Right hindlimb (tissue), 1 donor: Measurements from ENCODE around the gene MAP3K13.
A peak's percentile ranks its signal among the peaks of the same experiment; 100 is the strongest.

ENCODE experiments used
- DNase-seq: peaks from one replicate; pipeline ENCODE4 v3.0.0-alpha.2; 2018

MAP3K13 gene, protein sequence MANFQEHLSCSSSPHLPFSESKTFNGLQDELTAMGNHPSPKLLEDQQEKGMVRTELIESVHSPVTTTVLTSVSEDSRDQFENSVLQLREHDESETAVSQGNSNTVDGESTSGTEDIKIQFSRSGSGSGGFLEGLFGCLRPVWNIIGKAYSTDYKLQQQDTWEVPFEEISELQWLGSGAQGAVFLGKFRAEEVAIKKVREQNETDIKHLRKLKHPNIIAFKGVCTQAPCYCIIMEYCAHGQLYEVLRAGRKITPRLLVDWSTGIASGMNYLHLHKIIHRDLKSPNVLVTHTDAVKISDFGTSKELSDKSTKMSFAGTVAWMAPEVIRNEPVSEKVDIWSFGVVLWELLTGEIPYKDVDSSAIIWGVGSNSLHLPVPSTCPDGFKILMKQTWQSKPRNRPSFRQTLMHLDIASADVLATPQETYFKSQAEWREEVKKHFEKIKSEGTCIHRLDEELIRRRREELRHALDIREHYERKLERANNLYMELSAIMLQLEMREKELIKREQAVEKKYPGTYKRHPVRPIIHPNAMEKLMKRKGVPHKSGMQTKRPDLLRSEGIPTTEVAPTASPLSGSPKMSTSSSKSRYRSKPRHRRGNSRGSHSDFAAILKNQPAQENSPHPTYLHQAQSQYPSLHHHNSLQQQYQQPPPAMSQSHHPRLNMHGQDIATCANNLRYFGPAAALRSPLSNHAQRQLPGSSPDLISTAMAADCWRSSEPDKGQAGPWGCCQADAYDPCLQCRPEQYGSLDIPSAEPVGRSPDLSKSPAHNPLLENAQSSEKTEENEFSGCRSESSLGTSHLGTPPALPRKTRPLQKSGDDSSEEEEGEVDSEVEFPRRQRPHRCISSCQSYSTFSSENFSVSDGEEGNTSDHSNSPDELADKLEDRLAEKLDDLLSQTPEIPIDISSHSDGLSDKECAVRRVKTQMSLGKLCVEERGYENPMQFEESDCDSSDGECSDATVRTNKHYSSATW

GRCh38 chr3:185362850-185363661, at the start of gene MAP3K13:
Gene MAP3K13 (plus strand): TSS chr3:185363136. CDS start chr3:185428582, 65,446 bp downstream.
- peak; percentile 92 for DNase-seq

DNA sequence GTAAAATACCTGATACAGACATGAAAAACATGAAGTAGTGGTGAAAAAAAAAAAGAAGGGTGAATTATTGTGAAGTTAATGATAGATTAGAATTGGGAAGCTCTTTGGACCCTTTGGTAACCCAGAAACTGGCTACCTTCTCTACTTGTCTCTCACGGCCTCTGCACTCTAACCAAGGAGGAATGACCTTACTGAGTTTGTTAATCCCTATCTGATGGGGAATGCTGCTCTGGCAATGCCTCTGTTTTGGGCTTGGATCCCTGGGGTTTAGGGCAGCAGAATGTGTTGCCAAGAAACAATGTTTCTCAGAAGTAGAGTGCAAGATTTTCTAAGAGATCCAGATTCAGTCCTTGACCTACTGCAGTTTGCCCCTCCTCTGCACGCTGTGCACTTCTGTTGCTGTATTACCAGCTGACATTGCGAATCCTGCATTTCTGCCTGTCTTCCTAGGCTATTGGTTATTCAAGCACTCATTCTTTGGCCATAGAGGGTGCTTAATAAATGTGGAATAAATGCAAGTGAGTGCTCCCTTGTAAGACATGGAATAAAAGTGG, 49.2 kb upstream of the MAP3K13 start:
- no peak for DNase-seq

- no peak for DNase-seq
These were observed 46.1 kb upstream of the MAP3K13 start for GRCh38 chr3:185316740-185317412.

DNA sequence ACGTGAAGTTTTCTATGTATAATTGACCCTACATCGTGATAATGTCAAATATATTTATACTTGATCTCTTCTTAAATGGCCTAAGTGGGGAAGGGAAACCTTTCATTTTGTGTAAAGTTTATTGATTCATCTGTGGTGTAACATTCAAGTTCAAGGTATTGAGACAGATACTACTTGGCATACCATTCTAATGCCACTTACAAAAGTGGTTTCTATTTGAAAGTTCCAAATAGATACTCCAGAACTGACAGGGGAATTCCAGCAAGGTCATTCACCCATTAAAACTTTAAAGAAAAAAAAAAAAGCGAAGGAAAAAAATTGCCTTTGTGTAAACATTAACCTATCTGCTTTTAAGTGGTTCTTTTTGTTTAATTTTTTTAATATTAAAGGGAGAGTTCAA, 45.3 kb upstream of the MAP3K13 start:
- DNase-seq: no peak

DNA sequence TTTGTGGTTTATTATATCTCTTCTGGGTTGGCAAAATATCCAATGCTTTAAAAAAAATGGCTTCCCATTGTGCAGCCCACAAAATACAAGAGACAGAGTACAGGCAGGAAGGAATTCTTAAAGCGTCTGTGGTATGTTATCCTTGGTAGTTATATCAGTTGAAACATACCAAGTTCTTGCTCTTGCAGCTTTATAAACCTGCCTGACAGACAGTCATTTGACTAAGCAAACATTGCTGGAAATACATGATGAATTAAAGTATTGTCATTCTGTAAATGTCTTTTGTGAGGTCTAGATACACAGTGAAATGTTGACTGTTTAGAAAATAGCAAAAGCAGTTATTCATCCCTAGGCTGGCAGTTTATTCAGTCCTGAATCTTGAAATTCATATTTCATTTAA, 44.8 kb upstream of the MAP3K13 start:
- DNase-seq: no peak

DNA sequence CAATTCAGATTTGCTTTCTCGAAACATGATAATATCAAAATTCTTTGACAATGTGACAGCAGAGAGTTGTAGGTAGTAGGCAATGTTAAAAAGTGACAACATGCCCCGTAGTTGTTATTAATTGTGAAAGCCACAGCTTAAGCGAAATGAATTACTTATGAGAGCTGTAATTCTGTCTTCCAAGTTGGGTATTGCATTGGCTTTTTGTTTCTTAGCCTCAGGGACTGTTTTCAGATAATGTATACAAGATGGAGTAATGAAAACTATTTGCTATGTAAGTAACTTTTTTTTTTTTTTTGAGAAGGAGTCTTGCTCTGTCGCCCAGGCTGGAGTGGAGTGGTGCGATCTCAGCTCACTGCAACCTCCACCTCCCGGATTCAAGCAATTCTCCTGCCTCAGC, 43.1 kb upstream of the MAP3K13 start:
- DNase-seq: no peak

GRCh38 chr3:185320949-185321348, 42.0 kb upstream of the MAP3K13 start:
- DNase-seq: no peak

GRCh38 chr3:185322101-185322719, 40.7 kb upstream of the MAP3K13 start:
- DNase-seq: no peak

- DNase-seq: no peak
These were observed 36.8 kb upstream of the MAP3K13 start for GRCh38 chr3:185325946-185326791.

GRCh38 chr3:185327062-185327461, 35.9 kb upstream of the MAP3K13 start:
- no peak for DNase-seq

DNA sequence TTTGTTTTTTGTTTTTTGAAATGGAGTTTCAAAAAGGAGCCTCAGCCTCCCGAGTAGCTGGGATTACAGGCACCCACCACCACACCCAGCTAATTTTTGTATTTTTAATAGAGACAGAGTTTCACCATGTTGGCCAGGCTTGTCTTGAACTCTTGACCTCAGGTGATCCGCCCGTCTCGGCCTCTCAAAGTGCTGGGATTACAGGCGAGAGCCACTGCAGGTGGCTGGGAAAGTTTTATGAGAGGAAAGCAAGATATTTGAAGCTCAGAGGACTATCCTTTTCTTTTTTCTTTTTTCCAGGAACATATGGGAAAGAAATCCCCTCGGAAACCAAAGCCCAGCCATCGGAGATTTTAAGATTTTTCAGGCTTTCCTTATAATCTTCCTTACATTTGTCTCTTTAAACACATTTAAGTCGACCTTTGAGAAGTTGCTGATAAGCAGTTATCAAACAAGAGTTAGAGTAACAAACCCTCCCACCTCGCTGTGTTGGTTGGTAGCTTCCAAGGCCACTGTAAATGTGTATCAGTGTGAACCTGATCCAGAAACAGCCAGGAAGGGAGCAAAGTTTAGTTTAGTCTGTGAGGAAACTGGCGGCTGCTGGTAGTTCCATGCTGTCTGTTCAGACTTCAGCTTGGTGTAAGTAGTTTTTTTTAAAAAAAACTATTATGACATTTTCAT, 34.5 kb upstream of the MAP3K13 start:
- DNase-seq: no peak

DNA sequence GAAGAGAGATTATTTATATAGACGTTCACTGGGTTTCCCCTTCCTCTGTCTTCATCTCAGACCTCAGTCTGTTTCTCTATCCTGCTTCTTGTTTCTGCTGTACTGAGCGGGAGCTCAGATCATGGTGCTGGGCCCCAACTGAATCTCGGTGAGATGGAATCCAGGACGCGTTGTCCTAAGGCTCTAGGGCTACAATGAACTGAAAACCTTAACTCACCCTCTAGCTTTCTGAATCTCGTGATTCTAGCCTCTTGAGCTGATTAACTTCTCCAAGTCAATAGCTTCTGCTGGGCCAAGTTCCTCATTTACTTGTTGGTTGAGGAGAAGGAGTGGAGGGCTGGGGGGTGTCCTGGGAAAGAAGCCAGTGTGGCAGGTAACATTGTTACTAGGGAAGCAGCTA, 32.7 kb upstream of the MAP3K13 start:
- DNase-seq: no peak

DNA sequence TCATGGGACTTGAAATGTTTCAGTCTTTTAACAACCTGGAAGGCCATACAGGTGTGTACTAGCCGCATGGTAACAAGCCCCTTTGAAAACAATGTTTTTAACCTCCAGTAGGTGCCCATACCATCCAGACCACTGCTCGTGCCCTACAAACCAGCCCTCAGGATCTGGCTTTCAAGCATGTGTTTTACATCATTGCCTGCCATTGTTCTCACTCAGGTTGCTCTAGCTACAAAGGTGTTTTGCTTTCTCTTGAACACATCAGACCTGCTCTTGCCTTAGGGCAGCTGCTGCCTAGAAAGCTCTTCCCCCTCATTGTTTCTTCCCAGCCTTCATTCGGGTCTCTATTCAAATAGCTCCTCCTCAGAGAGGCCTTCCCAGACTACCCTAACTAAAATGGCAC, 32.3 kb upstream of the MAP3K13 start:
- DNase-seq: no peak

DNA sequence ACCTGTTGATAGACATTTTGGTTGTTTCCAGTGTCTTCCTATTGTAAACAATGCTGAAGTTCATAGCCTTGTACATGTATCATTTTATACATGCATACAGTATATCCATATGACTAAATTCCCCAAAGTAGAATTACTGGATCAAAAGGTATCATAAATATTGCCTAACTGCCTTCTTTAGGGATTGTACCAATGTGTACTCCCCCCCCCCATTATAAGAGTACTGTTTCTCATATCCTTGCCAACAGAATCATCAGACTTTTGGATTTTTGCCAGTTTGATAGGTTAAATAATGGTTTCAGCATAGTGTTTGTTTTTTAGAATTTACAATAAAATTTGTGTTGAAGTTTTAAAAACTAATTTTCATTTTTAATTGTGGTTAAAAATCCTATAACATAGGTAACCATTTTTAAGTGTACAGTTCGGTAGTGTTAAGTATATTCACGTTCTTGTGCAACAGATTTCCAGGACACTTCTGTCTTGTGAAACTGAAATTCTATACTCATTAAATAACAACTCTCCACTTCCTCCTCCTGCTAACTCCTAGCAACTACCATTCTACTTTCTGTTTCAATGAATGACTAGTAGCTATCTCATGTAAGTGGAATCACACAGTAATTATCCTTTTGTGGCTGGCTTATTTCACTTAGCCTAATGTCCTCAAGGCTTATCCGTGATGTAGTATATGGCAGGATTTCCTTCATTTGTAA, 30.8 kb upstream of the MAP3K13 start:
- no peak for DNase-seq

GRCh38 chr3:185335799-185336198, 27.1 kb upstream of the MAP3K13 start:
- DNase-seq: no peak

DNA sequence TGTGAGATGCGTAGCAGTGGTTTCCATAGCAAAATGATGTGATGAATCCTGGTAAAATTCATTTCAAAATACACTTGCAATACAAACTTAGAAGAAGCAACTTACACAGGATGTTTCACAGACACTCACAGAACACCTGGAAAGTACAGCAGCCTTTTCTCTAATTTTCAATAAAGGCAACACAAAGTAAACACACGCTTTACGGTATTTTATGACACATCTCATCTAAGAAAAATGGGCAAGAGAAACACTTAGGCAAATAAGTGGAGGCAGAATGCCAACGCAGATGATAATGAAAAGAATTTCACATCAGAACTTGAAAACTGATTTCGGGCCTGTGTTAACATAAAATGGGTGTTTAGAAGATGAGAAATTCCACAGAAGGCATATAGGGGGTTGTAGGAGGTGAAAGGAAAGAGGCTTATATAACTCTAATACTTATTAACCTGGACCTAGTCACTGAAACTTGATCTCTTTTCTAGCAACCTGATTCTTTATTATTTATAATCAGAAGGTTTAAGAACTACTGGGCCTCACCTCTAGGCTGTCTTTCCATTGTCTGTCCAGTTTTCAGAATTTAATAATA, 25.6 kb upstream of the MAP3K13 start:
- no peak for DNase-seq

DNA sequence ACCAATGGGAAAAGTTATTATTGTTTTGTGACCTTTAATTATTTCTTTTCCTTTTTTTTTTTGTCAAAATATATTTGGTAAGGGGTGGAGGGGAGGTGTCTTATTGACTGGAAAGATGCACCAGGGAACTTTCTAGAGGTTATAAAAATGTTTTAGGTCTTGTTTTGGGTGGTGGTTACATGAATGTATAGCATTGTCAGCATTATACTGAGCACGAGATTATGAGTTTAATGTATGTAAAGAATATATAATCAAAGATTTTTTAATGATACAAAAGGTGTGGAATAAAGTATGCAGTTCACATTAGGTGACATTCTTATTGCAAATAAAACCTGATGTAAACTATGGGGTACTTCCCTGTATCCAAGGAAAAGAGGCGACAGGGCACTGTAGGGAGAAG, 23.0 kb upstream of the MAP3K13 start:
- no peak for DNase-seq

DNA sequence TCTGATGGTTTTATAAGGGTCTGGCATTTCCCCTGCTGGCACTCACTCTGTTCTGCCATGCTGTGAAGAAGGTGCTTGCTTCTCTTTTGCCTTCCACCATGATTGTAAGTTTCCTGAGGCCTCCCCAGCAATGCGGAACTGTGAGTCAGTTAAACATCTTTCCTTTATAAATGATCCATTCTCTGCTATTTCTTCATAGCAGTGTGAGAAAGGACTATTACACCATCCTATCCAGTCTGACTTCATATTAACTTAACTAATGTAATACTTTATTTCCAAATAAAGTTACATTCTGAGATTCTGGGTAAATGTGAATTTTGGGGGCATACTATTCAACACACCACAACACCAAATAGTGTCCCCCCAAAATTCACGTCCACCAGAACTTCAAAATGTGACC, 22.2 kb upstream of the MAP3K13 start:
- no peak for DNase-seq
